PC-3 (cell line): ENCODE data around the gene TIMP2. TPM values are rescaled to one million over a fixed set of nuclear protein-coding genes. Genes with fewer than 3 reads are reported as not detected.

Experiments used
- ATAC-seq: fragments of 200-7000 bp; cut with Tn5 transposase; 2 replicates; pipeline ENCODE4 v1.9.1; 2020; ENCODE audit warnings: mild to moderate bottlenecking, moderate library complexity
- BruUV-seq: library from RNA; stranded (reverse); fragments of 400-500 nt; replicated peaks from 2 replicates; lab custom pipeline; 2021; lab: Mats Ljungman, UMichigan
- CTCF ChIA-PET: fragments of 300-600 bp; sonication (Branson Sonifier 250); formaldehyde crosslinking; loops from one replicate; lab custom pipeline; 2022; ENCODE audit warnings: antibody characterized with exemption; lab: Charles Lee
- POLR2A ChIA-PET: fragments of 300-600 bp; sonication (Branson Sonifier 250); formaldehyde crosslinking; loops from one replicate; lab custom pipeline; 2022; ENCODE audit warnings: antibody characterized with exemption; ENCODE audit not compliant: unreplicated experiment; lab: Charles Lee
- DNase-seq: peaks from one replicate; pipeline ENCODE4 v3.0.0-alpha.2; 2015
- H2AFZ ChIP-seq: fragments of 300-600 bp; sonication (generic); 2 replicates; pipeline ENCODE4 v1.6.0; 2016; ENCODE audit warnings: antibody characterized with exemption, low read length
- H3F3A ChIP-seq: fragments of 300-600 bp; sonication (generic); one replicate; pipeline ENCODE4 v1.6.0; 2017; ENCODE audit warnings: antibody characterized with exemption, low read length, control low read depth, mild to moderate bottlenecking; ENCODE audit not compliant: unreplicated experiment
- H3K27ac ChIP-seq: fragments of 300-600 bp; sonication (generic); 2 replicates; pipeline ENCODE4 v1.5.1; 2016; ENCODE audit warnings: mild to moderate bottlenecking, low read length
- H3K27me3 ChIP-seq: fragments of 300-600 bp; sonication (generic); 2 replicates; pipeline ENCODE4 v1.6.1; 2016; ENCODE audit warnings: low read length, mixed read lengths
- H3K36me3 ChIP-seq: fragments of 300-600 bp; sonication (generic); 2 replicates; pipeline ENCODE4 v1.6.1; 2016; ENCODE audit warnings: low read depth, mixed run types, low read length, mixed read lengths
- H3K4me1 ChIP-seq: fragments of 300-600 bp; sonication (generic); 2 replicates; pipeline ENCODE4 v1.5.1; 2016; ENCODE audit warnings: low read length; ENCODE audit not compliant: insufficient read depth
- H3K4me2 ChIP-seq: fragments of 300-600 bp; sonication (generic); 2 replicates; pipeline ENCODE4 v1.6.0; 2016; ENCODE audit warnings: low read length
- H3K4me3 ChIP-seq: fragments of 300-600 bp; sonication (generic); 2 replicates; pipeline ENCODE4 v1.5.1; 2016; ENCODE audit warnings: mild to moderate bottlenecking, low read length, mixed read lengths
- H3K79me2 ChIP-seq: fragments of 300-600 bp; sonication (generic); 2 replicates; pipeline ENCODE4 v1.6.1; 2017; ENCODE audit warnings: low read length, mixed read lengths
- H3K9ac ChIP-seq: fragments of 300-600 bp; sonication (generic); 2 replicates; pipeline ENCODE4 v1.6.0; 2016; ENCODE audit warnings: mild to moderate bottlenecking, low read length
- H3K9me2 ChIP-seq: fragments of 300-600 bp; sonication (generic); replicated peaks from 2 replicates; pipeline ENCODE4 v1.6.1; 2016; ENCODE audit warnings: mixed run types, low read length, mixed read lengths
- H3K9me3 ChIP-seq: fragments of 300-600 bp; sonication (generic); 2 replicates; pipeline ENCODE4 v1.6.1; 2016; ENCODE audit warnings: low read length, mixed read lengths
- H4K20me1 ChIP-seq: fragments of 300-600 bp; sonication (generic); 2 replicates; pipeline ENCODE4 v1.6.1; 2016; ENCODE audit warnings: low read length, mixed read lengths
- EZH2 ChIP-seq: fragments of 300-600 bp; sonication (generic); IDR thresholded peaks from one replicate; pipeline ENCODE4 v1.6.1; 2017; ENCODE audit warnings: antibody characterized with exemption, mild to moderate bottlenecking, low read length; ENCODE audit not compliant: unreplicated experiment
- EZH2phosphoT487 ChIP-seq: fragments of 300-600 bp; sonication (generic); IDR thresholded peaks from 2 replicates; pipeline ENCODE4 v1.6.1; 2018; ENCODE audit warnings: mild to moderate bottlenecking, antibody characterized with exemption, low read length, borderline replicate concordance
- intact Hi-C: fragments of 100-400 bp; cut with micrococcal nuclease; formaldehyde crosslinking; loops from 2 replicates; pipeline ENCODE4 v1.9.0; 2023
- total RNA-seq: library from RNA; depleted of rRNA; stranded (reverse); fragments of >200 nt; gene quantifications from 2 replicates; pipeline ENCODE4 v1.2.3, GENCODE V29; 2014
- TF ChIP-seq, protein P1 (sequence below): fragments of 300-600 bp; sonication (generic); conservative IDR thresholded peaks from 2 replicates; pipeline ENCODE4 v1.5.1; 2017; ENCODE audit warnings: antibody characterized with exemption, low read depth, mild to moderate bottlenecking, low read length

TIMP2 gene
- total RNA-seq, 1 experiment from 2014 or later = 60.1 TPM

DNA sequence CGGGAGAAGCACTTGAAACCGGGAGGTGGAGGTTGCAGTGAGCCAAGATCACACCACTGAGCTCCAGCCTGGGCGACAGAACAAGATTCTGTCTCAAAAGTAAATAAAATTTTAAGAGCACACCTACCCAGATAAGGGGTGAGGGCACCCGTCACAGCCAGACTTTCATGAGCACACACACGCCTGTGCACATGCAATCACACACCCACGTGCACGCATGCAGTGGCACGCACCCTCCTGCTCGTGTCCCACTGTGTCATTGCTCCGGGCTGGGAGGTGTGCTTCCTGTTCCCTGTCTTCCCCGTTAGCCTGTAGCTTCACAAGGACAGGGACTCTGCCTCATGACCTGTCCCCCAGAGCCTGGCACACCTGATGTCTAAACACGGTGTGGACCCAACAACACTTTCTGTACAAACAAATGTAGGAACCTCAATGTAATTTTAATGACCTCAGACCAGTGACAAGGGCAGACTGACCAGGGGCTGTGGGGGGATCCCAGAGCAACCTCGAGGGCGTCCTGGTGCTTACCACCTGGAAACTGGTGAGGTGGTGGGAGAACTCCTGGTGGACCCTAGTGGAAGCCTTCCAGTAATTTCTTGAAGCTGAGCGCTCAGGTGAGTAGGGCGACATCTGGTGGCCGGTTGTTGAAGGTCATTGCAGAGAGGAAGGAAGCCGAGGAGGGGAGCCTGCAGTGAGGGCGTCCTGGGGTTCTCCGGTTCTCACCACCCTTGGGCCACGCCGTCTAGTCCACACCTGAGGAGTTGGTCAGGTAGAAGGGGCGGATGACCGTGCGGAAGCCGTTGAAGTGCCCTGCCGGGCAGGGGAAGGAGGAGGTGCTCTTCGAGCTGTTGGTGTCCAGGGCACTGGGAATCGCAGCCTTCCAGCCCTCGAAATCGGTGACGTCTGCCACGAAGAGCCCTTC is 45.9 kb upstream of the TIMP2 start:
- peak overlapping the region; percentile 20 for H3K4me2 ChIP-seq
- no peaks in the 10 kb centered on the region for H3K36me3 ChIP-seq
- peaks cover 8% of the 10 kb centered on the region for H3K4me1 ChIP-seq

GRCh38 chr17:78969865-78970264 is 44.7 kb upstream of the TIMP2 start:
- no TSS peak for BruUV-seq
- Histone ChIP-seq H2AFZ (no peak overlapping the region), H3K4me1 (no peaks in the 10 kb centered on the region), H3F3A (no peaks in the 10 kb centered on the region), H3K27me3 (no peaks in the 10 kb centered on the region), H3K9ac (no peak overlapping the region), H3K79me2 (no peaks in the 10 kb centered on the region), H3K9me3 (no peaks in the 10 kb centered on the region), H3K4me3 (no peak overlapping the region), H4K20me1 (no peaks in the 10 kb centered on the region), H3K9me2 (no peaks in the 10 kb centered on the region), H3K36me3 (no peaks in the 10 kb centered on the region), H3K27ac (no peak overlapping the region), H3K4me2 (no peak overlapping the region)
- ATAC-seq (no peak), DNase-seq (no peak)
- POLR2A ChIA-PET = no interaction called here
- no peak for TF ChIP-seq EZH2
- TF ChIP-seq, protein P1, sequence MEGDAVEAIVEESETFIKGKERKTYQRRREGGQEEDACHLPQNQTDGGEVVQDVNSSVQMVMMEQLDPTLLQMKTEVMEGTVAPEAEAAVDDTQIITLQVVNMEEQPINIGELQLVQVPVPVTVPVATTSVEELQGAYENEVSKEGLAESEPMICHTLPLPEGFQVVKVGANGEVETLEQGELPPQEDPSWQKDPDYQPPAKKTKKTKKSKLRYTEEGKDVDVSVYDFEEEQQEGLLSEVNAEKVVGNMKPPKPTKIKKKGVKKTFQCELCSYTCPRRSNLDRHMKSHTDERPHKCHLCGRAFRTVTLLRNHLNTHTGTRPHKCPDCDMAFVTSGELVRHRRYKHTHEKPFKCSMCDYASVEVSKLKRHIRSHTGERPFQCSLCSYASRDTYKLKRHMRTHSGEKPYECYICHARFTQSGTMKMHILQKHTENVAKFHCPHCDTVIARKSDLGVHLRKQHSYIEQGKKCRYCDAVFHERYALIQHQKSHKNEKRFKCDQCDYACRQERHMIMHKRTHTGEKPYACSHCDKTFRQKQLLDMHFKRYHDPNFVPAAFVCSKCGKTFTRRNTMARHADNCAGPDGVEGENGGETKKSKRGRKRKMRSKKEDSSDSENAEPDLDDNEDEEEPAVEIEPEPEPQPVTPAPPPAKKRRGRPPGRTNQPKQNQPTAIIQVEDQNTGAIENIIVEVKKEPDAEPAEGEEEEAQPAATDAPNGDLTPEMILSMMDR = no peak
- no peak for TF ChIP-seq EZH2phosphoT487
- CTCF ChIA-PET = no interaction called here
- intact Hi-C loops = loop anchor here (5.0 kb wide), 1 partner anchor 38 kb away; no protein-coding TSS in a partner anchor

More for the DNA sequence above, 45.9 kb upstream of the TIMP2 start:
- Histone ChIP-seq H3K4me3 (no peak overlapping the region), H3K9me3 (no peaks in the 10 kb centered on the region), H4K20me1 (no peaks in the 10 kb centered on the region), H3K27me3 (no peaks in the 10 kb centered on the region), H3K9me2 (no peaks in the 10 kb centered on the region), H3K79me2 (no peaks in the 10 kb centered on the region), H3K9ac (no peak overlapping the region), H3K27ac (no peak overlapping the region), H2AFZ (peak overlapping the region; percentile 62), H3F3A (no peaks in the 10 kb centered on the region)
- intact Hi-C loops = loop anchor here (1.0 to 5.0 kb wide), 2 partner anchors 39 to 106 kb away; no protein-coding TSS in a partner anchor
- ChIA-PET POLR2A (interaction anchor here (0.5 kb wide), 1 partner anchor 133 kb away, joined by 4 read pairs; no protein-coding TSS in a partner anchor), CTCF (interaction anchor here (0.6 to 2.0 kb wide), 7 partner anchors 77 to 118 kb away, joined by 3 to 23 read pairs (median 4); no protein-coding TSS in a partner anchor)
- TSS peak; percentile 44 for BruUV-seq
- DNase-seq (peak; percentile 91), ATAC-seq (peak; percentile 61)
- TF ChIP-seq EZH2phosphoT487 = no peak
- TF ChIP-seq, protein P1 = peak; percentile 97
